Measurements from ENCODE around the gene GPRC5A. TPM values are rescaled to one million over a fixed set of nuclear protein-coding genes. Genes with fewer than 3 reads are reported as not detected.

GPRC5A gene
- total and polyA plus RNA-seq, 2 of the 4 experiments (the other 2 are of a cell fraction) = 49.6 to 201 TPM

DNA sequence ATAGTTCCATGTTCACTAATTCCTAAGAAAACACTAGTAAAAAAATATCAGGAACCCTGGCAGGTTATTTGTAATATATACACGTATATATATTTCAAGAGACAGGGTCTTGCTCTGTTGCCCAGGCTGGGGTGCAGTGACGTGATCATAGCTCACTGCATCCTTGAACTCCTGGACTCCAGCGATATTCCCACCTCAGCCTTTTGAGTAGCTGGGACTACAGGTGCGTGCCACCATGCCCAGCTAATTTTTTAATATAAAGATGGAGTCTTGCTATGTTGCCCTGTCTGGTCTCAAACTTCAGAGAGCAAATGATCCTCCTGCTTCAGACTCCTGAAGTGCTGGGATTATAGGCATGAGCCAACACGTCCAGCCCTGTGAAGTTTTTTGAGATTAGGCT, 16.2 kb downstream of the GPRC5A start:
- H3K4me3 ChIP-seq (ENCODE audit: insufficient read depth, low read depth, low read length) = no peak overlapping the region
- intact Hi-C loops (cut with micrococcal nuclease) = no loop called here
- TF ChIP-seq POLR2A (IDR thresholded peaks at IDR 0.05; ENCODE audit: low read depth, low read length) (no peak), CEBPB (IDR thresholded peaks at IDR 0.05; ENCODE audit: low read depth, low read length) (no peak), CHD1 (IDR thresholded peaks at IDR 0.05; ENCODE audit: low read depth, low read length) (no peak), FOS (IDR thresholded peaks at IDR 0.05; ENCODE audit: low read depth, low read length) (no peak), RAD21 (IDR thresholded peaks at IDR 0.05; ENCODE audit: low read length) (no peak), MXI1 (IDR thresholded peaks at IDR 0.05; ENCODE audit: borderline replicate concordance, low read depth, low read length) (no peak), MAZ (IDR thresholded peaks at IDR 0.05; ENCODE audit: borderline replicate concordance, low read depth, low read length) (no peak), RFX5 (IDR thresholded peaks at IDR 0.05; ENCODE audit: low read depth, low read length) (no peak), NFE2L2 (IDR thresholded peaks at IDR 0.05; ENCODE audit: low read depth, low read length) (no peak), RCOR1 (IDR thresholded peaks at IDR 0.05; ENCODE audit: insufficient replicate concordance, low read length) (no peak), MAFK (IDR thresholded peaks at IDR 0.05; ENCODE audit: low read depth, low read length) (no peak)
- TF ChIP-seq, protein P1, sequence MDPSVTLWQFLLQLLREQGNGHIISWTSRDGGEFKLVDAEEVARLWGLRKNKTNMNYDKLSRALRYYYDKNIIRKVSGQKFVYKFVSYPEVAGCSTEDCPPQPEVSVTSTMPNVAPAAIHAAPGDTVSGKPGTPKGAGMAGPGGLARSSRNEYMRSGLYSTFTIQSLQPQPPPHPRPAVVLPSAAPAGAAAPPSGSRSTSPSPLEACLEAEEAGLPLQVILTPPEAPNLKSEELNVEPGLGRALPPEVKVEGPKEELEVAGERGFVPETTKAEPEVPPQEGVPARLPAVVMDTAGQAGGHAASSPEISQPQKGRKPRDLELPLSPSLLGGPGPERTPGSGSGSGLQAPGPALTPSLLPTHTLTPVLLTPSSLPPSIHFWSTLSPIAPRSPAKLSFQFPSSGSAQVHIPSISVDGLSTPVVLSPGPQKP (IDR thresholded peaks at IDR 0.05; ENCODE audit: borderline replicate concordance, low read depth, low read length) = no peak
- TF ChIP-seq, protein P2, sequence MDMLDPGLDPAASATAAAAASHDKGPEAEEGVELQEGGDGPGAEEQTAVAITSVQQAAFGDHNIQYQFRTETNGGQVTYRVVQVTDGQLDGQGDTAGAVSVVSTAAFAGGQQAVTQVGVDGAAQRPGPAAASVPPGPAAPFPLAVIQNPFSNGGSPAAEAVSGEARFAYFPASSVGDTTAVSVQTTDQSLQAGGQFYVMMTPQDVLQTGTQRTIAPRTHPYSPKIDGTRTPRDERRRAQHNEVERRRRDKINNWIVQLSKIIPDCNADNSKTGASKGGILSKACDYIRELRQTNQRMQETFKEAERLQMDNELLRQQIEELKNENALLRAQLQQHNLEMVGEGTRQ (IDR thresholded peaks at IDR 0.05; ENCODE audit: low read depth, low read length) = no peak
- TF ChIP-seq, protein P3, sequence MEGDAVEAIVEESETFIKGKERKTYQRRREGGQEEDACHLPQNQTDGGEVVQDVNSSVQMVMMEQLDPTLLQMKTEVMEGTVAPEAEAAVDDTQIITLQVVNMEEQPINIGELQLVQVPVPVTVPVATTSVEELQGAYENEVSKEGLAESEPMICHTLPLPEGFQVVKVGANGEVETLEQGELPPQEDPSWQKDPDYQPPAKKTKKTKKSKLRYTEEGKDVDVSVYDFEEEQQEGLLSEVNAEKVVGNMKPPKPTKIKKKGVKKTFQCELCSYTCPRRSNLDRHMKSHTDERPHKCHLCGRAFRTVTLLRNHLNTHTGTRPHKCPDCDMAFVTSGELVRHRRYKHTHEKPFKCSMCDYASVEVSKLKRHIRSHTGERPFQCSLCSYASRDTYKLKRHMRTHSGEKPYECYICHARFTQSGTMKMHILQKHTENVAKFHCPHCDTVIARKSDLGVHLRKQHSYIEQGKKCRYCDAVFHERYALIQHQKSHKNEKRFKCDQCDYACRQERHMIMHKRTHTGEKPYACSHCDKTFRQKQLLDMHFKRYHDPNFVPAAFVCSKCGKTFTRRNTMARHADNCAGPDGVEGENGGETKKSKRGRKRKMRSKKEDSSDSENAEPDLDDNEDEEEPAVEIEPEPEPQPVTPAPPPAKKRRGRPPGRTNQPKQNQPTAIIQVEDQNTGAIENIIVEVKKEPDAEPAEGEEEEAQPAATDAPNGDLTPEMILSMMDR (conservative IDR thresholded peaks at IDR 0.05; ENCODE audit: low read depth, low read length) = no peak
- in situ Hi-C loops (cut with MboI; ENCODE audit: low sequenced_read_pairs) = loop anchor here (25.0 kb wide), 1 partner anchor 630 kb away; no protein-coding TSS in a partner anchor
- H2BK20ac ChIP-seq (ENCODE audit: low read depth, low read length) = no peak overlapping the region
- no peak overlapping the region for H3K23ac ChIP-seq (ENCODE audit: low read depth, low read length)
- H4K5ac ChIP-seq (ENCODE audit: low read depth, low read length) = no peak overlapping the region
- H3K14ac ChIP-seq (replicated peaks; ENCODE audit: low read depth, low read length) = no peak overlapping the region
- ATAC-seq (ENCODE audit: low read depth) (no peak), DNase-seq (no peak)
- WGBS, 2 experiments (ENCODE audit: extremely low coverage in 2 of 2, insufficient read length in 1 of 2) = no CpG with 5 or more reads among the region's 5 CpGs
- H3K9ac ChIP-seq (ENCODE audit: low read depth, low read length) = no peak overlapping the region
- H3K36me3 ChIP-seq (ENCODE audit: control insufficient read depth, insufficient read depth, low read length) = peaks cover 43% of the 10 kb centered on the region
- H2AK9ac ChIP-seq (replicated peaks; ENCODE audit: low read depth, low read length, poor library complexity) = no peak overlapping the region
- H4K91ac ChIP-seq (ENCODE audit: insufficient read depth, low read depth, low read length) = no peak overlapping the region
- peaks cover 33 to 74% of the 10 kb centered on the region in 2 experiments; a peak in 3 of 4 replicates for H3K79me1 ChIP-seq (ENCODE audit: low read depth in 1 of 2, low read length in 2 of 2)
- no TSS peak for BruUV-seq (replicated peaks)
- H2BK120ac ChIP-seq (ENCODE audit: low read depth, low read length) = no peak overlapping the region
- H2AK5ac ChIP-seq (ENCODE audit: low read depth, low read length) = no peak overlapping the region
- no peaks in the 10 kb centered on the region for H3K27me3 ChIP-seq (ENCODE audit: control insufficient read depth, insufficient read depth, low read length)
- no peak overlapping the region for H3K27ac ChIP-seq (ENCODE audit: insufficient read depth, low read length)
- dilution Hi-C loops (cut with HindIII; ENCODE audit: low sequenced_read_pairs, unreplicated experiment) = no loop called here
- H4K20me1 ChIP-seq (ENCODE audit: insufficient read depth, low read length) = peaks cover 21% of the 10 kb centered on the region; the same call in 1 of the 2 replicates
- H2AFZ ChIP-seq (replicated peaks; ENCODE audit: low read length, poor library complexity) = no peak overlapping the region
- no peak overlapping the region for H4K8ac ChIP-seq (ENCODE audit: low read depth in 2 of 2, low read length in 2 of 2)
- ChIA-PET POLR2A (ENCODE audit: unreplicated experiment) (no interaction called here), CTCF (no interaction called here)
- no peak overlapping the region for H3K56ac ChIP-seq (ENCODE audit: extremely low read depth, insufficient read depth, low read length)
- H2BK5ac ChIP-seq (ENCODE audit: low read depth, low read length, poor library complexity, severe bottlenecking) = no peak overlapping the region
- H3K4me1 ChIP-seq (ENCODE audit: control insufficient read depth, insufficient read depth, low read length) = peaks cover 10% of the 10 kb centered on the region
- H3K9me3 ChIP-seq (ENCODE audit: control insufficient read depth, insufficient read depth, low read length) = no peaks in the 10 kb centered on the region
- H3K4ac ChIP-seq (ENCODE audit: low read depth, low read length) = no peak overlapping the region
- peaks cover 24% of the 10 kb centered on the region for H3K9me1 ChIP-seq (ENCODE audit: insufficient read depth, low read length)
- no peak overlapping the region for H2BK15ac ChIP-seq (ENCODE audit: low read depth, low read length)
- H3K18ac ChIP-seq (ENCODE audit: low read depth, low read length) = no peak overlapping the region
- no peak overlapping the region for H3K4me2 ChIP-seq (ENCODE audit: low read depth, low read length)
